Adrenal gland (tissue), 5 donors: ENCODE measurements around the gene SLC6A3.

ENCODE experiments used
- CTCF ChIP-seq, 6 experiments: fragments of 450-650 bp in 4 of 6; fragments of 200-600 bp in 2 of 6; sonication (generic) in 1 of 6; IDR thresholded peaks; 1 replicate in 5 of 6; 2 replicates in 1 of 6; pipeline versions ENCODE4 v1.5.1 to v1.8.0; 2016 to 2021; ENCODE audit warnings: antibody characterized with exemption in 6 of 6, mild to moderate bottlenecking in 2 of 6, moderate library complexity in 1 of 6
- POLR2A ChIP-seq, 2 donors: fragments of 450-650 bp; IDR thresholded peaks; one replicate each; pipeline ENCODE4 v1.6.1; 2017; ENCODE audit warnings: antibody characterized with exemption in 2 of 2, mild to moderate bottlenecking in 2 of 2, moderate library complexity in 1 of 2
- donor health status: DM: no; HTN: no; CAD: no.

DNA sequence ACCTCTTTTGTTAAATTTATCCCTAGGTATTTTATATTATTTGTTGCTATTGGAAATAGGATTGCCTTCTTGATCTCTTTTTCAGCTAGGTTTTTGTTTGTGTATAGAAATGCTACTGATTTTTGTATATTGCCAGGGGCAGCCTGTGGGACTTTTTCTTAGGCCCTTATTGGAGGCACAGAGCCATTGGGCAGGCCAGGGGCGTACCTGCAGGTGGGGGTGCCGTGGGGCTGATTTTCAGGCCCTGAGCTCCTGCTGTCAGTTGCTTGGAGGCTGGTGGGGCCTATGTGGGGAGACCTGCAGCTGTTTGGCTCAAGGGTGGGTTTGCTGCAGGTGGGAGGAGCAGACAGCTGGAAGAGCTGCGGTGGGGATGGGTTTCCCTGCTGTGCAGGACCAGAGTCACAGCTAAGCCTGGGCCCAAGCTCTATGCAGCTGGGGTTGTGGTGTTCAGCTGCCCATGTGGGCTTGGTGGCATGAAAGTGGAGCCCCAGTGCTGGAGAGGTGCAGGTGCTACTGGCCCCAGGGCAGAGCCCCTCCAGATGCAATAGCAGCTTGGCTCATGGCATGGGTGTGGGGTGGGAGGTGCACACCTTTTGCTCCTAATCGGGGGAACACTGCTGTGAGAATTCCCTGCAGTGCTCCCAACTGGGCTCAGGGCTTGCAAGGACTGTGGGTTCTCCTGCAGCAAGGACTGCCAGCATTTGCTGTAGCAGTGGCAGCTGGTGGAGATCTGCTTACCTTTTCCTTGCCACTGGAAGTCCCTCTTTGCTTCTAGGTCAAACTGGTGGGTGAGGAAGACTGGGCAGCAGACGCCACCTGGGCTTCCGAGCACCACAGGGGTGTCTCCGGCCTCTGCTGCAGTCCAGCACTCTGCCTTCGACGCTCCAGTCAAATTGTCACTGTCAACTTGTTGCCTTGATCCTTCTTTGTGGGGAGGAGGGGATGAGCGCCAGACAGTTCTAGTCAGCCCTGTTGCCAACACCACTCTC is 92.7 kb downstream of the SLC6A3 start:
- no peak for TF ChIP-seq CTCF (IDR thresholded peaks at IDR 0.05)
- no peak for TF ChIP-seq POLR2A (IDR thresholded peaks at IDR 0.05)
